ENCODE data around the gene MPPED2.

GRCh38 chr11:30489076-30489475 lies 97.1 kb downstream of the MPPED2 start:
- no peak for TF ChIP-seq CTCF (IDR thresholded peaks at IDR 0.05)
- TF ChIP-seq POLR2A (IDR thresholded peaks at IDR 0.05): no peak
